Endometrial microvascular endothelial cells (primary cell): ENCODE measurements around the gene SPRED2. TPM values are rescaled to one million over a fixed set of nuclear protein-coding genes. Genes with fewer than 3 reads are reported as not detected.

Source experiments
- in situ Hi-C: cut with HindIII; loops from 2 replicates; pipeline ENCODE4 v1.10.0; 2017; ENCODE audit warnings: low sequenced_read_pairs, low pct_unique_long_range_greater_than_20kb; ENCODE audit errors: inconsistent ontology term
- total RNA-seq: library from RNA; depleted of rRNA; stranded (reverse); fragments of >200 nt; gene quantifications from one replicate; pipeline ENCODE4 v1.2.3, GENCODE V29; 2015; ENCODE audit errors: inconsistent ontology term

The SPRED2 gene
- total RNA-seq, 1 donor from 2014 or later: 8.5 TPM

GRCh38 chr2:65421432-65421748 is 11.0 kb downstream of the SPRED2 start:
- in situ Hi-C loops: no loop called here

GRCh38 chr2:65420712-65421431 is 11.5 kb downstream of the SPRED2 start:
- in situ Hi-C loops: no loop called here

DNA sequence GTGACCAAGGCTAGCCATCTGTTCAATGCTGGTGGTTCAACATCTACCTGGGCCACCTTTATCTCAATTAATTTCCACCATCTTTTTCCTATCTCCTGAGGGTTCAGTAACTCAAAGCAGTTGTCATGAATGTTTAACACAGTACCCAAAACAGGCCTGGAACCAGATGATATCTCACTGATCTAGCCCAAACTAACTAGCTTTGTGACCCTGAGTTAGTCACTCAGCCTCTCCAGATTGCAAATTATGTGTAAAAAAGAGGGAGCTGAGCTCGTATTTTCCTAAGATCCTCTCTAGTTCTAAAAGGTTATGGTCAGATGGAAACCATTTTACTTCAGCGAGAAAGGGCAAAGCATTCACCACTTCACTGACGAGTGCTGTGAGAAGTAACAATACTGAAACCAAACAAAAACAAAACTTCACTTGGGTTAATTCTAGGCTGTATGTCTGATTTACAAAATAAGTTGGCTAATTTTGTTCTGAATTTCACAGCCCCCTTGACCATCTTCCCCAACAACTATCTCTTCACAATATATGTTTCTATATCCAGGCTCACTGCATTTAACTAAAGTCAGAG is 14.8 kb downstream of the SPRED2 start:
- in situ Hi-C loops: no loop called here

DNA sequence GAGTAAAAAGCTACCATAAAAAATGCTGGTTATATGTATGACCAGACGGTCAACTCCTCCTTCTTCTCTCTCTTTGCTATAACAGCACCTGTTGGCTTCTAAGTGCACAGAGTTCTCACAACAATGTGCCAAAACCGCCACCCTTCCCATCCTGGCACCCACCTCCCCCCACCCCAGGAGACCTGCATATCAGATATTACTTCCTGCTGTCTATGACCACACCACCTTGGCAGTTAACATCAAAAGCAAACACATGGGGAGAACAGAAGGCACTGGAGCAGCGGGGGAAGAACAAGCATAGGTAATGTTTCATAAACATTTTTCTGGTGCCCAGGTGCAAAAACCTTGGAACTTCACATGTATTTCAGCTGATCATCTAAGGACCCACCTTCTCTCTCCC is 15.5 kb downstream of the SPRED2 start:
- in situ Hi-C loops: no loop called here

DNA sequence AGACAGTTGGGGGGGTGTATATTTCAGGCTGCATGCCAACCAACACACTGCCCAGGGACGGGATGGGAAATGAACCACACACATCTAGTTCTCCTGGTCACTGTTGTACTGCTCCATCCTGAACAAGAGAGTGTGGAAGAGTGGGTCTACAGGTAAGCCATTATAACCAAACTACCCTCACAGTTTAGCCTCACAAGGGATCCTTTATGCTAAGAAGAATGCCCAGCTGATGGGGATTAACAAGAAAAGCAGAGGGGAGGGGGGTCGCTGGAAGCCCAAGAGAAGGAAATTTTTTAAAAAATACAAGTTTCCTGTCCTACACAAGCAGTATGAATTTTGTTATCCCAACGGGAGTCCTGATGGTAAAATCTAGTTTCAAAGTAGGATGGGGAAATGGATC is 16.1 kb downstream of the SPRED2 start:
- in situ Hi-C loops: no loop called here

- in situ Hi-C loops: no loop called here
Observed at GRCh38 chr2:65415091-65415490, 17.3 kb downstream of the SPRED2 start.

DNA sequence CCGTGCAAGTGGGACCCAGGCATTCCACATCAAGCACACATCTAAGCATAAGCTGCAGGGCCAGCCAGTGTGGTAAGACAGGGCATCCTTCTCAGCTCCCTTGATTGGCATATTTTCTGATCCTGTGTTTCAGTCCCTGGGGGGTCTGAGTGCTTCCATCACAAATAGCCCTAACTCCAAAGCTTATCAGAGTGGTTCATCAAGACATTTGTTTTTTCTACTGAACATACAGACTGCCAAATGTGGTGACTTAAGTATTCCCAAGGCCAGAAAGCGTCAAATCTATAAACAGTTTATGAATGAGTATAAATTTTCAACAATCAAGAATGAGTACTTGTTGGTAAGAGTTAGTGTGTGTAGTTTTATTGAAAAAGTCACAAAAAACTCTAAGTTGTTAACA is 18.8 kb downstream of the SPRED2 start:
- in situ Hi-C loops: no loop called here

GRCh38 chr2:65413106-65413505 is 19.3 kb downstream of the SPRED2 start:
- in situ Hi-C loops: no loop called here

GRCh38 chr2:65411056-65411795 is 21.2 kb downstream of the SPRED2 start:
- in situ Hi-C loops: no loop called here

GRCh38 chr2:65409045-65409444 is 23.4 kb downstream of the SPRED2 start:
- in situ Hi-C loops: no loop called here

DNA sequence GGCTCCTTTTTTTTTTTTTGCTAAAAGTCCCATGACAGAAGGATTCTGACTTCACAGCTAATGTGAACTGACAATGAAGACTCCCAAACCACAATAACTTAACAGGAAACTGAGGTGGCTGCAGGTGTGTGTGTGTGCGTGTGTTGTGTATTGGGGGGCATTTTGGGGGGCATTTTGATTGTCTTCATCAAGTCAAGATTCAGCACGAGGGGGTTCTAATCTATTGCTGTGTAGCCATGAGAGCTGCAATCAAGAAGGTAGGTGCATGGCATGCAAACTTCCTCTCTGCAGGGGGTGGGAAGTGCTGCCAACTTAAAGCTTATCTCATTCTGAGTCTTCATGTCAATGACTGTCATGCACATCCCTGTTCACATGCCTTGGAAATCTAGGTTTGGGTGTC is 25.2 kb downstream of the SPRED2 start:
- in situ Hi-C loops: no loop called here

GRCh38 chr2:65404988-65405697 is 27.3 kb downstream of the SPRED2 start:
- in situ Hi-C loops: no loop called here

- in situ Hi-C loops: no loop called here
Observed at GRCh38 chr2:65403529-65403915, 28.9 kb downstream of the SPRED2 start.

DNA sequence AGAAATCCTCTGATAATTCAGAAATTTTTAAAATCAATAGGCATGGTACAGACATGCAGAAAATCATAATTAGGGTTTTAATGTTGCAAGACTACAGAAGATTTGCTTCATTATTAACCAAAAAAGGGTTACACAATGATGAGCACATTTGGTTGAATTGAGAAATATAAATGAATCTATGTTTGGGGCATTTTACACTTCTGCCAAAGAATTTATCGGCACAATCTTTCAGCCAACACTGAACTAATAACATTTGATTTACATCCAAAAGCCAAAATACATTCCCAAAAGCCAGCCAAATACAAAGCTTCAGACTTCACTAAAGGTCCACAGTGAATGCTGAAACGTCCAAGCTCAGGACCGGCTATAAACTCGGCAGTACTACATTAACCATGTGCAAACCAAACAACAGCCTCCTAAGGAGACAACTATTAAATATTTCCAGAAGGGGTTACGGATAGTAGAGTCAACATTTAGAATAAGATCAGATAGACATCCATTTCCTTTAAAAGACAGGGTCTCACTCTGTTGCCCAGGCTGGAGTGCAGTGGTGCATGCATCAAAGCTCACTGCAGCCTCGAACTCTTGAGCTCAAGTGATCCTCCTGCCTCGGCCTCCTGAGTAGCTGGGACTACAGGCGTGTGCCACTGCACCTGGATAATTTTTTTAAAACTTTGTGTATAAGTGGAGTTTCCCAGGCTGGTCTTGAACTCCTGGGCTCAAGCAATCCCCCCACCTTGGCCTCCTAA is 29.4 kb downstream of the SPRED2 start:
- in situ Hi-C loops: no loop called here

DNA sequence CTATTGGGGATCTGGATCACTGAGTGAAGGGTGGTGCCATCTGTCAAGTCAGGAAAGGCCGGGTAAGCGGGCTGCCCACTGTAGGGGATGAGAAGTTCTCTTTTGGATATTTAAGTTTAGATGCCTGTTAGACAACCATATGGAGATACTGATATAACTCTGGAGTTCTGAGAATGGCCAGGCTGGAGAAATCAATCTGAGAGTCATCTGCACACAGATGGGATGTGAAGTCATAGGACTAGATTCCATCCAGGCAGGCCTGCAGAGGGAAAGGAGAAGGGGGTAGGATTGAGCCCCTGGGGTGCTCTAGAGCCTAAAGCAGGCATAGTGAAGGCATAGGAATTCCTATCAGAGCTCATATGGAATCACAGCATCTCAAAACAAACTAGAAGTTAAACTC is 30.1 kb downstream of the SPRED2 start:
- in situ Hi-C loops: no loop called here

GRCh38 chr2:65397122-65397521 is 35.3 kb downstream of the SPRED2 start:
- in situ Hi-C loops: no loop called here

DNA sequence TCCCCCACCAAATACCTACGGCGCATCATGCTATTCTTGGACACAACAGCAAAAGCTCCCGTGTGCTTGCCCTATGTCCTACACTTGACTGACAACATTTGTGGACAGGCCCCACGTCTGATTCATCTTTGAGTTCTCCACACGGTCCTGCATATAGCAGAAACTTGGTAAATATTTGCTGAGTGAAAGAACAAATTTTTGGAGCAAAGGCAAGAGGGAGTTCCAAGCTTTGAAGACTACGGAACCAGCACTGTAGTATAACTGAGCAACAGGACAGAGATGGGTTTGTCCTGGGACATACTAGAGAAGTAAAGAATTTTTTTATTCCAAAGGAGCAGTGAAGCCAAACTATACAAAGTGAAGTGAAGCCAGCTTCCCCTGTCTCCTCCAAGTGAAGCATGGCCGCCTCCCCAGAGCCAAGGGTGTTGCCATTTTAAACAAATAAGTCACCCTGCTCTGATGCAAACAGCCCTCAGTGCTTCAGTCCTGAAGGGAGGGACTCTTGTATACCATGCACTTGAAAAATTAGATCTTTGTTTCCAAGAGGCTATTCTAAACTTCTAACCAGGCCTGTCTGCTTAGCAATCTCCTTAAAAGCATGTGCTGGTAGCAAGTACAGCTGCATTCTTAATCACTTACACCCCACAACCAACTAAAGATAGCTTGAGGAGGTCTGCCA is 35.9 kb downstream of the SPRED2 start:
- in situ Hi-C loops: no loop called here

DNA sequence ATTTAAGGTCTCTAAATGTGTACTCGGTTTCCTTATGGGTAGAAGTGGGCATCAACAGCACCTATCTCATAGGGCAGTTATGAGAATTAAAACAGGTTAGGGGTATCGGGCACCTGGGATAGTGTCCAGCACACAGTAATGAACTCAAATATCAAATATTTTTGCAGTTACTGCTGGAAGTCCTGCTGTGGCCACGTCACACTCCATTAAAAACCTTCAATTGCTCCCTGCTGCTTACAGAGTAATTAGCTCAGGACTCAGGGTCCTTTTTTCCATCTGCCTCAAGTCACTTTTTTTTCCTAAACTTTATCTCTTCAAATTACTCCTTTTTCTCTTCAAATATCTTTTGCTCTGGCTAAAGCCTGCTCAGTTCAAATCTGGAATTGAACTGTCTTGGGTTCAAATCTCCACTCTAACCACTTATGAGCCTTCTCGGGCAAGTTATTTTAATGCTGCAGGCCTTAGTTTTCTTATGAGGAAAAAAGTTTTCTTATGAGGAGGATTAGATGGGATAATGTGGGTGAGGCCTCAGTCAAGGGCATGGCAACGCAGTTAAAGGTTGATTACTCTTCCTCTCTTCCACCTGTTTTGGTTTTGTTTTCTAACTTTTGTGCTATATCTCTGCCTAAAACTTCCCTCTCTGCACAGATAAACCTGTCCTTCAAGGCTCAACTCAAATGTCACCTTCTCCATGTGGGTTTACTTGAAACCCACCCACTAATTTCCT is 36.6 kb downstream of the SPRED2 start:
- in situ Hi-C loops: no loop called here
